ENCODE measurements around the gene THRAP3.
"Not testable (repeated sequence)": the region's sequence is repeated elsewhere in the genome, so short reads cannot be mapped to it uniquely, and the experiment has no call there.

THRAP3 gene

GRCh38 chr1:36224537-36225282 lies 467 bp downstream of the THRAP3 start:
- Histone ChIP-seq H3K27me3 (replicated peaks; ENCODE audit: control insufficient read depth, insufficient read depth, low read length, poor library complexity, severe bottlenecking) (no peaks in the 10 kb centered on the region), H3K27ac (ENCODE audit: insufficient read depth, low read length, poor library complexity, severe bottlenecking) (peak overlapping the region; percentile 100), H3K4me1 (ENCODE audit: control insufficient read depth, insufficient read depth, low read length, poor library complexity, severe bottlenecking) (peaks cover 33% of the 10 kb centered on the region), H3K9me3 (ENCODE audit: control insufficient read depth, low read length) (no peaks in the 10 kb centered on the region), H3K4me3 (ENCODE audit: insufficient read depth, low read depth, low read length, poor library complexity, severe bottlenecking) (peak overlapping the region; percentile 67), H3K36me3 (ENCODE audit: control insufficient read depth, insufficient read depth, low read length) (peaks cover 16% of the 10 kb centered on the region)
- peak in 1 of 3 donors; percentile 73 for DNase-seq

GRCh38 chr1:36225283-36225899 lies 1.1 kb downstream of the THRAP3 start:
- H3K27ac ChIP-seq (ENCODE audit: insufficient read depth, low read length, poor library complexity, severe bottlenecking) = peak overlapping the region; percentile 100
- peaks cover 16% of the 10 kb centered on the region for H3K36me3 ChIP-seq (ENCODE audit: control insufficient read depth, insufficient read depth, low read length)
- no peaks in the 10 kb centered on the region for H3K27me3 ChIP-seq (replicated peaks; ENCODE audit: control insufficient read depth, insufficient read depth, low read length, poor library complexity, severe bottlenecking)
- DNase-seq = no peak
- H3K4me3 ChIP-seq (ENCODE audit: insufficient read depth, low read depth, low read length, poor library complexity, severe bottlenecking) = peak overlapping the region; percentile 67
- H3K4me1 ChIP-seq (ENCODE audit: control insufficient read depth, insufficient read depth, low read length, poor library complexity, severe bottlenecking) = peaks cover 33% of the 10 kb centered on the region
- H3K9me3 ChIP-seq (ENCODE audit: control insufficient read depth, low read length) = no peaks in the 10 kb centered on the region

- H3K27ac ChIP-seq (ENCODE audit: insufficient read depth, low read length, poor library complexity, severe bottlenecking) = not testable (repeated sequence)
Measured at GRCh38 chr1:36230279-36230678, 6.0 kb downstream of the THRAP3 start.

GRCh38 chr1:36231191-36231590 lies 6.9 kb downstream of the THRAP3 start:
- Histone ChIP-seq H3K27me3 (replicated peaks; ENCODE audit: control insufficient read depth, insufficient read depth, low read length, poor library complexity, severe bottlenecking) (no peaks in the 10 kb centered on the region), H3K36me3 (ENCODE audit: control insufficient read depth, insufficient read depth, low read length) (peaks cover 30% of the 10 kb centered on the region), H3K4me1 (ENCODE audit: control insufficient read depth, insufficient read depth, low read length, poor library complexity, severe bottlenecking) (peaks cover 7% of the 10 kb centered on the region), H3K9me3 (ENCODE audit: control insufficient read depth, low read length) (no peaks in the 10 kb centered on the region), H3K4me3 (ENCODE audit: insufficient read depth, low read depth, low read length, poor library complexity, severe bottlenecking) (no peak overlapping the region), H3K27ac (ENCODE audit: insufficient read depth, low read length, poor library complexity, severe bottlenecking) (no peak overlapping the region)
- DNase-seq = no peak

More at GRCh38 chr1:36230279-36230678, 6.0 kb downstream of the THRAP3 start:
- not testable (repeated sequence) for H3K4me3 ChIP-seq (ENCODE audit: insufficient read depth, low read depth, low read length, poor library complexity, severe bottlenecking); H3K27me3 ChIP-seq (replicated peaks; ENCODE audit: control insufficient read depth, insufficient read depth, low read length, poor library complexity, severe bottlenecking); H3K9me3 ChIP-seq (ENCODE audit: control insufficient read depth, low read length); DNase-seq
- Histone ChIP-seq H3K36me3 (ENCODE audit: control insufficient read depth, insufficient read depth, low read length) (peaks cover 30% of the 10 kb centered on the region), H3K4me1 (ENCODE audit: control insufficient read depth, insufficient read depth, low read length, poor library complexity, severe bottlenecking) (peaks cover 15% of the 10 kb centered on the region)

- Histone ChIP-seq H3K27ac (ENCODE audit: insufficient read depth, low read length, poor library complexity, severe bottlenecking) (no peak overlapping the region), H3K27me3 (replicated peaks; ENCODE audit: control insufficient read depth, insufficient read depth, low read length, poor library complexity, severe bottlenecking) (no peaks in the 10 kb centered on the region), H3K9me3 (ENCODE audit: control insufficient read depth, low read length) (no peaks in the 10 kb centered on the region), H3K4me3 (ENCODE audit: insufficient read depth, low read depth, low read length, poor library complexity, severe bottlenecking) (no peak overlapping the region), H3K4me1 (ENCODE audit: control insufficient read depth, insufficient read depth, low read length, poor library complexity, severe bottlenecking) (no peaks in the 10 kb centered on the region), H3K36me3 (ENCODE audit: control insufficient read depth, insufficient read depth, low read length) (peaks cover 28% of the 10 kb centered on the region)
- no peak for DNase-seq
Measured at GRCh38 chr1:36232212-36233095, 8.2 kb downstream of the THRAP3 start.

GRCh38 chr1:36236302-36236701 lies 12.1 kb downstream of the THRAP3 start:
- Histone ChIP-seq H3K9me3 (ENCODE audit: control insufficient read depth, low read length) (no peaks in the 10 kb centered on the region), H3K4me3 (ENCODE audit: insufficient read depth, low read depth, low read length, poor library complexity, severe bottlenecking) (no peak overlapping the region), H3K27me3 (replicated peaks; ENCODE audit: control insufficient read depth, insufficient read depth, low read length, poor library complexity, severe bottlenecking) (no peaks in the 10 kb centered on the region), H3K4me1 (ENCODE audit: control insufficient read depth, insufficient read depth, low read length, poor library complexity, severe bottlenecking) (no peaks in the 10 kb centered on the region), H3K36me3 (ENCODE audit: control insufficient read depth, insufficient read depth, low read length) (peaks cover 20% of the 10 kb centered on the region), H3K27ac (ENCODE audit: insufficient read depth, low read length, poor library complexity, severe bottlenecking) (no peak overlapping the region)
- DNase-seq = no peak

- DNase-seq = no peak
- H3K4me3 ChIP-seq (ENCODE audit: insufficient read depth, low read depth, low read length, poor library complexity, severe bottlenecking) = no peak overlapping the region
- H3K9me3 ChIP-seq (ENCODE audit: control insufficient read depth, low read length) = no peaks in the 10 kb centered on the region
- H3K27me3 ChIP-seq (replicated peaks; ENCODE audit: control insufficient read depth, insufficient read depth, low read length, poor library complexity, severe bottlenecking) = no peaks in the 10 kb centered on the region
- peaks cover 21% of the 10 kb centered on the region for H3K36me3 ChIP-seq (ENCODE audit: control insufficient read depth, insufficient read depth, low read length)
- H3K27ac ChIP-seq (ENCODE audit: insufficient read depth, low read length, poor library complexity, severe bottlenecking) = no peak overlapping the region
- no peaks in the 10 kb centered on the region for H3K4me1 ChIP-seq (ENCODE audit: control insufficient read depth, insufficient read depth, low read length, poor library complexity, severe bottlenecking)
Measured at GRCh38 chr1:36238433-36238832, 14.2 kb downstream of the THRAP3 start.

GRCh38 chr1:36239941-36240637 lies 15.8 kb downstream of the THRAP3 start:
- no peak for DNase-seq
- H3K36me3 ChIP-seq (ENCODE audit: control insufficient read depth, insufficient read depth, low read length) = peaks cover 21% of the 10 kb centered on the region
- no peaks in the 10 kb centered on the region for H3K9me3 ChIP-seq (ENCODE audit: control insufficient read depth, low read length)
- H3K4me1 ChIP-seq (ENCODE audit: control insufficient read depth, insufficient read depth, low read length, poor library complexity, severe bottlenecking) = no peaks in the 10 kb centered on the region
- no peak overlapping the region for H3K27ac ChIP-seq (ENCODE audit: insufficient read depth, low read length, poor library complexity, severe bottlenecking)
- H3K4me3 ChIP-seq (ENCODE audit: insufficient read depth, low read depth, low read length, poor library complexity, severe bottlenecking) = no peak overlapping the region
- no peaks in the 10 kb centered on the region for H3K27me3 ChIP-seq (replicated peaks; ENCODE audit: control insufficient read depth, insufficient read depth, low read length, poor library complexity, severe bottlenecking)

- Histone ChIP-seq H3K27ac (ENCODE audit: insufficient read depth, low read length, poor library complexity, severe bottlenecking) (no peak overlapping the region), H3K4me3 (ENCODE audit: insufficient read depth, low read depth, low read length, poor library complexity, severe bottlenecking) (no peak overlapping the region), H3K36me3 (ENCODE audit: control insufficient read depth, insufficient read depth, low read length) (peaks cover 4% of the 10 kb centered on the region), H3K4me1 (ENCODE audit: control insufficient read depth, insufficient read depth, low read length, poor library complexity, severe bottlenecking) (no peaks in the 10 kb centered on the region), H3K27me3 (replicated peaks; ENCODE audit: control insufficient read depth, insufficient read depth, low read length, poor library complexity, severe bottlenecking) (no peaks in the 10 kb centered on the region), H3K9me3 (ENCODE audit: control insufficient read depth, low read length) (no peaks in the 10 kb centered on the region)
- DNase-seq = no peak
Measured at GRCh38 chr1:36247538-36247937, 23.3 kb downstream of the THRAP3 start.

All from effector memory CD4-positive, alpha-beta T cell (primary cell).